ENCODE results near the gene TPPP2.
"Not testable (repeated sequence)": the region's sequence is repeated elsewhere in the genome, so short reads cannot be mapped to it uniquely, and the experiment has no call there.

TPPP2 gene

DNA sequence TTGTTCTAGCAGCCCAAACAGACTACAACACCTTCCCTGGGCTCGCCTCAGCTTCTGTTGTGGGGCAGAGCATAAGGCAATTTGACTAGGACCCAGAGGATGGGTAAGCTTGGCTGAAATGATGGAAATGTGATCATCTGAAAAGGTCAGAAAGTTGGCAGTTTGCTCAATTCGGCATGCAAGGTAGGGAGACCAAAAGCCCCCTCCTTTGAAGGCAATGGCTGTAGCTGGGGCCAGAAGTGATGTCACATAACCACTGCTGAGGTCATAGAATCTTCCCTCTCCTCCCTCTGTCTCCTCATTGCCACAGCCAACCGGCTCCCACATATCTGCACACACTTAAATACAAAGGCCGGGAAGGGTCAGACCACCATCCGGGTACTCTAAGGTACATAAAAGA lies at the start of gene TPPP2:
TSS of gene TPPP2 (plus strand) at position 301 of the 400 bp plus-strand sequence. CDS start 365 bp downstream, outside the sequence.
- DNase-seq, result no peak

DNA sequence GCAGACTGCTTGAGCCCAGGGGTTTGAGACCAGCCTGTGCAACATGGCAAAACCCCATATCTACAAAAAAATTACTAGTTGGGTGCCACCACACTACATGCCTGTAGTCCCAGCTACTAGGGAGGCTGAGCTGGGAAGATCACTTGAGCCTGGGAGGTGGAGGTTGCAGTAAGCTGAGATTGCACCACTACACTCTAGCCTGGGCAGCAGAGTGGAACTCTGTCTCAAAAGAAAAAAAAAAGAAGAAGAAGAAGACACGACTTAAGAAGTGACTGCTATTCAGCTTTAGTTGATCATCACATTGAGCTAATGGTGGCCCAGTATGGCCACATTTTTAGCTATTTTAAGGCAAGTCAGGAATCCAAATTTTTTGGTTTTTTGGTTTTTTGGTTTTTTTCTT lies 49.1 kb upstream of the TPPP2 start:
- DNase-seq, result no peak

GRCh38 chr14:20982646-20983369 lies 47.2 kb upstream of the TPPP2 start:
- no peak for DNase-seq

DNA sequence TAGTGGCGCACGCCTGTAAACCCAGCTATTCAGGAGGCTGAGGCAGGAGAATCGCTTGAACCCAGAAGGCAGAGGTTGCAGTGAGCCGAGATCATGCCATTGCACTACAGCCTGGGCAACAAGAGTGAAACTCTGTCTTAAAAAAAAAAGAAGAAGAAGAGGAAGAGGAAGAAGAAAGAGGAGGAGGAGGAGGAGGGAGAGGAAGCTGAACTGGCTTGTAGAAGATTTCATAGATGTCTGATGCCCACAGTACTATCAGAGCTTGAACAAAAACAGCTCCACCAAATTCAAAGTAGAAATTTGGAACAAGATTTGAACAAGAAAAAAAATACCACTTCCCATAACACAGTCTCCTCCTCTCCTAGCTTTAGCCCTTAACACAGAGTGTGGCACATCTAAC lies 44.4 kb upstream of the TPPP2 start:
- not testable (repeated sequence) for DNase-seq

DNA sequence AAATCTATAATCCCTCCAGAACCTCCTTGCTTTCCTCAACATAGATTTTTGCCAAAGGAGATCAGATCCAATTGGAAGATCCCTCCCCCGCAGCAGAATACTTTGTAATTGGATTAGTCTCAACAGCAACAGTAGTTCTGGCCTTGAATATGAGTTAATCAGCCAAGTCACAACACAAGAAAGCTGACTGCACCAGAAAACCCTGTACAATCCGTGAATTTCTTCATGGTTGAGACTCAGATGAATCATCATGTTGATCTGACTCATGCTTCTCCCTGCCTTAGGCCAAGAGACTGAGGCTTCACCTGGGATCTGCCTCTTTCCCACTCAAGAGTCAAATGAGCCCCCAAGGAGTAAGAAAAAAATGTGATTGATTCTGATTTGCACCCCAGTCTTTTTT lies 43.2 kb upstream of the TPPP2 start:
- no peak for DNase-seq

DNA sequence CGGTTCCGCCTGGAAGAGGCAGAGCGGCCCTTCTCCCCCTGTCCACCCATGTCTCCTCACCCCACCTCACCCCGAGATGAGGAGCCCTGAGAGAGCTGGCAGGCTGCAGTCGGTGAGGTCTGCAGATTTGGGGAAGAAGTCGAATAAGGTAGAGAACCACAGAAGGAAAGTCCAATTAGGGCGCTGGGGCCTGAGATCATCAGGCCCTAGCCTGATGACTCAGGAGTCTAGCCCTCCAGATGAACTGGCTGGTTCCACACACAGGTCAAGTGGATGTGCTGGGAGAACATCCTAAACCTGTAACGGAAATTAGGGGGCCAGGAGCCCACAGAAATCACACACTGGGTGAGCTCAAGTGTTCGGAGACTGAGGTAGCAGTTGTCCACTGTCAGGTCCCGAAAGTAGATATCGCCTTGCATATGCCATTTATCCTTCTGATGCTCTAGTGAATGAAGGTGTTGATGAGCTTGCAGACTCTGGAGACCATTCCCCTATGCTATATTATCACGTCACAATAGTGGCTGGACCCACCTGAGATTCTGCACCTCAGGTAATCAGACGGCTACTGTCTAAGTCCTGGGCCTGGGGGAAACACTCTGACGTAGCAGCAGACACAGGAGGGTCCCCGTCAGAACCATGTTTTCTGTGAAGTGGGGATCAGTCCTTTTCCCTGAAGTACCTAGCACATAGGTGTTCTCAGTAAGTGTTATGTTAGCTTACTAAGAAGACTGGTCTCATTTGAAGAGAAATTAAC lies 41.1 kb upstream of the TPPP2 start:
- no peak for DNase-seq

GRCh38 chr14:20989471-20989786 lies 40.6 kb upstream of the TPPP2 start:
- DNase-seq, result no peak

- peak; percentile 99 for DNase-seq
Measured at GRCh38 chr14:20989787-20990600, 40.0 kb upstream of the TPPP2 start, which contains the start of gene METTL17. Gene METTL17 (plus strand): TSS chr14:20989980. CDS start chr14:20990003, 23 bp downstream.

- DNase-seq, result no peak
Measured at GRCh38 chr14:20996521-20996920, 33.5 kb upstream of the TPPP2 start.

DNA sequence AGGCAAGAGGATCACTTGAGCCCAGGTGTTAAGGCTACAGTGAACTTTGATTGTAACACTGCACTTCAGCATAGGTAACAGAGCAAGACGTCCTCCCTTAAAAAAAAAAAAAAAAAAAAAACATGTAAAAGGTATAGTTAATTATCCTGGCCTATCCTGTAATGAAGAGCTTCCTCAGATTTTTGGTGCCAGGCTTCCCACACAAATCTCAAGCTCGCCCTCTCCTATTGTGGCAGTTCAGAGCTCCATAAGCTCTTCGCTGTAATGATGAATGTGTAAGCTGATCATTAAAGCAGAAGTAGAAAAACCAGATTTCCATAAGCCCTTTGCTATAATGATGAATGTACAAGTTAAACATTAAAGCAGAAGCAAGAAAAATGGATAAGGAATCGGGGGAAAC lies 32.9 kb upstream of the TPPP2 start:
- no peak for DNase-seq

DNA sequence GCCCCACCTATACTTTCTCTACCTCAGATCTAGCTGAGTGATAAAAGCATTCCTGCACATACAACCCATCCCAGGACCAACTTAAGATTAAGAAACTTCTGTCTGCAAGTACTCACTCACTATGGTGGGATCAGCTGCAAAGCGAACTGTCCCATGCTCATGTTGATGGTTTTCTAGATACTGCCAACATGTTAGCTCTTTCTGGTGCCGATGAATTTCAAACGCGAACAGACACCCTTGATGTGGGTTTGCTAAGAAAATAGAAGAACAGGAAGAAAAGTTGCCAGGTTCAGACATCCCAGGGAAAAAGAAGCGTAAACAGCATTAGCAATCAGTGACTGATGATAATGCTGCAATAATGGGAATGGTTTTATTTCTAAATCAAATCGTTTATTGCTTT lies 32.5 kb upstream of the TPPP2 start:
- DNase-seq, result no peak

DNA sequence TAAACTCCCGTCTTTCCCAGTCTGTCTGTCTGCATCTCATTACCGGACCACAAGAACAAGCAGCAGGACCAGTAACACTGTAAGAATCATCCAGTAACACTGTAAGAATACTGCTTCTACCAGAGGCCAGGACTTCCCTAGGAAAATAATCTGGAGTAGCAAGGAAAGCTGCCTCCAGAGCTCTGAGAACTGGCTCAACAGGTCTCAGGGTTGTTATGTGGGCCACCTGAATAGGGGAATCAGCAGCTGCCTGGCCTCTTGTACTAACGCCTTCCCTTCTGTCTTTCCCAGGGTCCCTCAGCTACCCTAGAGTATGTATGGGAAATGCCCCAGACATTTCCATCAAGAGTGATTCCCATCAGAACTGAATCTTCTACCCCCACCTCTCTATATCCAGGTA lies 31.9 kb upstream of the TPPP2 start:
- DNase-seq, result no peak

GRCh38 chr14:20998674-20999366 lies 31.2 kb upstream of the TPPP2 start, which contains the start of gene SLC39A2:
Gene SLC39A2 (plus strand): TSS chr14:20999293. CDS start chr14:20999447, 154 bp downstream.
- no peak for DNase-seq

DNA sequence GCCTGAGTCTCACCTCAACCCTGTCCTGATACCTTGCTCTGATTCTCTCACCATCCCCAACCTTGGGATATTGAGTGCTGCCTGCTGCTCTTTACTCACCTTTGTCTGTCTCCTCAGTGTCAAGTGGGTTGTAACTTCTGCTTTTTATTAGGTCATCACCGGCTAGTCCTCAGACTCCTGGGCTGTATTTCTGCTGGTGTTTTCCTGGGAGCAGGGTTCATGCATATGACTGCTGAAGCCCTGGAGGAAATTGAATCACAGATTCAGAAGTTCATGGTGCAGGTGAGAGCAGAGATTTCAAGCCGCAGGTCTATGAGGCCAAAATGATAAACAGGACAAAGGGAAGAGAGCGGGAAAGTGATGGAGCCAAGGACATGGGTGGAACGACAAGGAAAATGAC lies 30.4 kb upstream of the TPPP2 start:
- DNase-seq, result no peak

- DNase-seq, result no peak
Measured at GRCh38 chr14:21001218-21001617, 28.8 kb upstream of the TPPP2 start.

DNA sequence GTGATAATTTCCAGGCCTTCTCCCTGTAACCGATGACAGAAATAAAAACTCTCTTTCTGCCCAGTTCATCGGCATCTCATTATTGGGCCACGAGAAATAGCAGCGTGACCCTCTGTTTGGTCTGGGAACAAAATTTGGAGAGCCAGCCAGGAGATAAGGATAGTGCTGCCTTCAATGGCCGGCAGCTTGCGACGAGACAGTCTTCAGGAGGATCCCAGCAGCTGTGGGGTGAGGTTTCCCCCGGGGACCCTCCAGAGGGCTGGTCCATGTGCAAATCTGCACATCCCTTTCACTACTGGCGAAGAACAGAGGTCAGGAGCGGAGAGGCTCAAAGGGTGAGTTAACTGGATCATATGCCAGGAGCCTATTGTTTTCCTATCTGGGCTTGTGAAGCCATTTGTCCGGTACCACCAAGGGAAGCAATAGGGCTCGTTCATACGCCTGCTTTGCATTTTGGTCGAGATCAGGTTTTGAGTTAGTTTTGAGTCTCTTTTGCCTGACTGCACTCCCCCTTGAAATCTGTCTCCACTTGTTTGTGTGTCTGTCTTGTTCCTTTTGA lies 26.1 kb upstream of the TPPP2 start:
- DNase-seq, result no peak

- DNase-seq, result not testable (repeated sequence)
Measured at GRCh38 chr14:21009721-21010120, 20.3 kb upstream of the TPPP2 start.

DNA sequence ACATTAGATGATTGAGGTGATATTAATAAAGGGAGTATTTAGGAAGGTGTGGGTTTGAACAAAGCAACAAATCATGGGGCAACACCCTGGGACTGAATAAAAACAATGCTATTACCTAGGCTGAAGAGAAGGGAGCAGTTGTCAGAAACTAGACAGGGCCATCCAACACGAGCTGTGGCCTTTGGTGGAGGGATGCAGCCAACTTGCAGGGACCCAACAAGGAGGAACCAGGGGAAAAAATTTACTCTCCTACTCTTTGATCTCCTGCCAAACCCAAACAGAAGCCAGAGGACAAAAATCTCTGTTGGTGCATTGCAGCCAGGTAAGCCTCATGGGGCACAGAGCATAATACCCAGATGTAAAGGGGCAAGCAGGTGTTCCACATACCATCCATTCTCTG lies 18.9 kb upstream of the TPPP2 start:
- DNase-seq, result no peak

GRCh38 chr14:21014761-21015190 lies 15.2 kb upstream of the TPPP2 start:
- peak; percentile 89 to 91 for DNase-seq

DNA sequence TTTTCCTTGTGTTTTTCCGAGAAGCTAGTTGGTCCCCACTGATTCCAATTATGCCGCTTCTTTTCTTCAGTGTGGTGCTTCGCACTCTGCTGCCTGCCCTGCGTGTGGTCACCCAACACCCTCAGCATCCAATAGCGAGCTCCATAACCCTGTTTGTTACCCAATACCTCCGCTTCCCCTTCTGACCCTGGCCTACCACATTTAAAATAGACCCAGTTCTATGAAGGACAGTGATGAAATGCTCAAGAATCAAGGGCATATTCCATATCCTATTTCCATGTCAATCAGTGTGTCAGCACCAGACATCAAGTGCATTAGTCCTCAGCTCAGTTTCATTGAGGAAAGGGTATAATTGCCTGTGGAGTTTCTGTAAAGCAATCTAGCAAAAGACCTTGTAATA lies 14.7 kb upstream of the TPPP2 start:
- no peak for DNase-seq

GRCh38 chr14:21016413-21017190 lies 13.4 kb upstream of the TPPP2 start:
- no peak for DNase-seq

Data from SHP77 (cell line).